HEK293T (cell line): Measurements from ENCODE around the gene CREG1.

Experiments used
- CTBP1 ChIP-seq: fragments of 450-650 bp; IDR thresholded peaks from 2 replicates; pipeline ENCODE4 v1.6.1; 2016; ENCODE audit warnings: borderline replicate concordance
- SP1 ChIP-seq: fragments of 450-650 bp; IDR thresholded peaks from 2 replicates; pipeline ENCODE4 v1.6.1; 2017
- TARDBP ChIP-seq: fragments of 450-650 bp; IDR thresholded peaks from 2 replicates; pipeline ENCODE4 v1.6.1; 2016

DNA sequence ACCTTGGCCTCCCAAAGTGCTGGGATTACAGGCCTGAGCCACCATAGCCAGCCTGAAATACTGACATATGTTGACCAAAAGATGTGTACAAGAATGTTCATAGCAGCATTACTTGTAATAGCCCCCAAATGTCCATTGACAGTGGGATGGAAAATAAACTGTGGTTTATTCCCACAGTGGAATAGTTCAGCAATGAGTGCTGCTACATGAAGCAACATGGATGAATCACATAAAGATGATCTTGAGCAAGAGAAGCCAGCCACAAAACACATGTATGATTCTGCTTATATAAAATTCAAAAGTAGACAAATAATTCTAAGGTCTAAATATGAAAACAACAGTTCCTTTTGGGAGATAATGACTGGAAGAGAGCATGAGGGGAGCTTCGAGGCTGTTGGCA is 9.1 kb upstream of the CREG1 start:
- TF ChIP-seq SP1 (no peak), CTBP1 (no peak), TARDBP (no peak)
